DND-41 (cell line): ENCODE results near the gene UPK1B.

Experiments
- ATAC-seq: fragments of 200-7000 bp; cut with Tn5 transposase; 3 replicates; pipeline ENCODE4 v1.9.1; 2021; ENCODE audit warnings: low read depth; ENCODE audit not compliant: insufficient read depth
- DNase-seq: peaks from one replicate; pipeline ENCODE4 v3.0.0-alpha.2; 2020
- H2AFZ ChIP-seq: 2 replicates; pipeline ENCODE4 v1.6.0; 2012; ENCODE audit warnings: low read depth, low read length
- H3K27ac ChIP-seq: 2 replicates; pipeline ENCODE4 v1.5.1; 2012; ENCODE audit warnings: low read length, inconsistent platforms
- H3K27me3 ChIP-seq: fragments of 200-600 bp; sonication (generic); 2 replicates; pipeline ENCODE4 v1.6.0; 2012; ENCODE audit warnings: low read length, mild to moderate bottlenecking, inconsistent platforms; ENCODE audit not compliant: insufficient read depth, poor library complexity
- H3K36me3 ChIP-seq: 2 replicates; pipeline ENCODE4 v1.5.1; 2012; ENCODE audit warnings: low read length, inconsistent platforms; ENCODE audit not compliant: insufficient read depth
- H3K4me1 ChIP-seq: 2 replicates; pipeline ENCODE4 v1.5.1; 2012; ENCODE audit warnings: mild to moderate bottlenecking, low read length; ENCODE audit not compliant: insufficient read depth
- H3K4me2 ChIP-seq: 2 replicates; pipeline ENCODE4 v1.6.0; 2012; ENCODE audit warnings: mild to moderate bottlenecking, moderate library complexity, low read length, inconsistent platforms; ENCODE audit not compliant: insufficient read depth
- H3K4me3 ChIP-seq, 2 experiments: fragments of 200-600 bp in 1 of 2; shearing (Covaris generic) in 1 of 2; 2 replicates each; pipeline ENCODE4 v1.5.1; 2012 to 2016; ENCODE audit warnings: inconsistent platforms in 2 of 2, low read length in 2 of 2, mild to moderate bottlenecking in 2 of 2, low read depth in 1 of 2, moderate library complexity in 1 of 2
- H3K79me2 ChIP-seq: 2 replicates; pipeline ENCODE4 v1.6.0; 2012; ENCODE audit warnings: low read length, inconsistent platforms; ENCODE audit not compliant: insufficient read depth
- H3K9ac ChIP-seq: 2 replicates; pipeline ENCODE4 v1.6.0; 2012; ENCODE audit warnings: low read depth, mild to moderate bottlenecking, inconsistent platforms, low read length, moderate library complexity
- H3K9me3 ChIP-seq: 2 replicates; pipeline ENCODE4 v1.5.1; 2012; ENCODE audit warnings: low read length, moderate library complexity, mild to moderate bottlenecking, inconsistent platforms; ENCODE audit not compliant: insufficient read depth, severe bottlenecking
- H4K20me1 ChIP-seq: 2 replicates; pipeline ENCODE4 v1.6.0; 2012; ENCODE audit warnings: low read length; ENCODE audit not compliant: insufficient read depth
- EZH2 ChIP-seq: IDR thresholded peaks from 3 replicates; pipeline ENCODE4 v1.6.1; 2012; ENCODE audit warnings: borderline replicate concordance, low read depth, mild to moderate bottlenecking, moderate library complexity, low read length, inconsistent platforms; ENCODE audit not compliant: severe bottlenecking
- TF ChIP-seq, protein P1 (sequence below): IDR thresholded peaks from 2 replicates; pipeline ENCODE4 v1.5.1; 2012; ENCODE audit warnings: borderline replicate concordance, low read length, moderate library complexity, mild to moderate bottlenecking; ENCODE audit not compliant: poor library complexity, severe bottlenecking; ENCODE audit errors: extremely low read depth

Gene UPK1B

DNA sequence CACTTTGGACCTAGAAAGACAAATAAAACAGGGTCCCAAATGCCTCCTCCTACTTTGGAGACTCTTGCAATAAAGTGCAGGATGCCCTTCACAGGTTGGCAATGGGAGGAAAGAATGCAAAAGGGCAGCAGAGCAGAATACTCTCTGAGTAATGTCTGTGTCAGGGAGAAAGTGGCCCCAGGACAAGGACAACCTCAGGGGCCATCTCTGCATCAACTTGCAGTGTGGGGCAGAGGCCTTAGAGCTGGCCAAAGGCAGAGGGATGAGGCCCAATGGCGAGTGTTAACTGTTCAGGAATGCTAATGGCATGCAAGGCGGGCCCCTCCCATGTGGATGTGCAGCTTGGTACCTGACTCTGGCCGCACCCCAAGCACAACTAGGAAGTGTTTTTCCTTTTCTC, 8.4 kb downstream of the UPK1B start:
- H2AFZ ChIP-seq, result no peak overlapping the region
- H4K20me1 ChIP-seq, result no peaks in the 10 kb centered on the region
- TF ChIP-seq, protein P1, sequence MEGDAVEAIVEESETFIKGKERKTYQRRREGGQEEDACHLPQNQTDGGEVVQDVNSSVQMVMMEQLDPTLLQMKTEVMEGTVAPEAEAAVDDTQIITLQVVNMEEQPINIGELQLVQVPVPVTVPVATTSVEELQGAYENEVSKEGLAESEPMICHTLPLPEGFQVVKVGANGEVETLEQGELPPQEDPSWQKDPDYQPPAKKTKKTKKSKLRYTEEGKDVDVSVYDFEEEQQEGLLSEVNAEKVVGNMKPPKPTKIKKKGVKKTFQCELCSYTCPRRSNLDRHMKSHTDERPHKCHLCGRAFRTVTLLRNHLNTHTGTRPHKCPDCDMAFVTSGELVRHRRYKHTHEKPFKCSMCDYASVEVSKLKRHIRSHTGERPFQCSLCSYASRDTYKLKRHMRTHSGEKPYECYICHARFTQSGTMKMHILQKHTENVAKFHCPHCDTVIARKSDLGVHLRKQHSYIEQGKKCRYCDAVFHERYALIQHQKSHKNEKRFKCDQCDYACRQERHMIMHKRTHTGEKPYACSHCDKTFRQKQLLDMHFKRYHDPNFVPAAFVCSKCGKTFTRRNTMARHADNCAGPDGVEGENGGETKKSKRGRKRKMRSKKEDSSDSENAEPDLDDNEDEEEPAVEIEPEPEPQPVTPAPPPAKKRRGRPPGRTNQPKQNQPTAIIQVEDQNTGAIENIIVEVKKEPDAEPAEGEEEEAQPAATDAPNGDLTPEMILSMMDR, result no peak
- TF ChIP-seq EZH2, result no peak
- no peak overlapping the region for H3K27ac ChIP-seq
- no peaks in the 10 kb centered on the region for H3K4me1 ChIP-seq
- DNase-seq, result no peak
- H3K27me3 ChIP-seq, result no peaks in the 10 kb centered on the region
- H3K79me2 ChIP-seq, result no peaks in the 10 kb centered on the region
- no peak for ATAC-seq
- no peak overlapping the region for H3K9ac ChIP-seq
- no peak overlapping the region for H3K4me3 ChIP-seq
- no peaks in the 10 kb centered on the region for H3K36me3 ChIP-seq
- no peaks in the 10 kb centered on the region for H3K9me3 ChIP-seq
- no peak overlapping the region for H3K4me2 ChIP-seq

DNA sequence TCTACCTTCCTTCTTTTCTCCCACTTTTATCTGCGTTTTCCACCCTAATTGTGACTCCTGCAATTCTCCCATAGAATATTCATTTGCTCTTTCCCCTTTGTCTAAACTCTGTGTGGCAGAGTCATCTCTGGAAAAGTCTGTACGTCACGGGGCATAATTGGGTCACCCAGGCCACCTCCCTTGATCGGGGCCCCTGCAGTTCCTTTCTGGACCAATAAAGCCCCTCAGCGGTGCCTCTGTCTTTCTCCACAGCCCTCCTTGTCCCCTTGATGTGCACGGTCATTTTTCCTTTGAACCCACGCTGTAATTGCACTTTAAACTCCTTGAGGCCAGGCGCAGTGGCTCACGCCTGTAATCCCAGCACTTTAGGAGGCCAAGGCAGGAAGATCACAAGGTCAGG, 10.7 kb downstream of the UPK1B start:
- Histone ChIP-seq H3K27ac (no peak overlapping the region), H3K4me2 (no peak overlapping the region), H3K9ac (no peak overlapping the region), H3K4me3 (no peak overlapping the region), H3K79me2 (no peaks in the 10 kb centered on the region), H3K27me3 (no peaks in the 10 kb centered on the region), H2AFZ (no peak overlapping the region), H3K36me3 (no peaks in the 10 kb centered on the region), H4K20me1 (no peaks in the 10 kb centered on the region), H3K4me1 (no peaks in the 10 kb centered on the region), H3K9me3 (no peaks in the 10 kb centered on the region)
- TF ChIP-seq, protein P1, result no peak
- no peak for TF ChIP-seq EZH2
- DNase-seq, result no peak
- ATAC-seq, result no peak

DNA sequence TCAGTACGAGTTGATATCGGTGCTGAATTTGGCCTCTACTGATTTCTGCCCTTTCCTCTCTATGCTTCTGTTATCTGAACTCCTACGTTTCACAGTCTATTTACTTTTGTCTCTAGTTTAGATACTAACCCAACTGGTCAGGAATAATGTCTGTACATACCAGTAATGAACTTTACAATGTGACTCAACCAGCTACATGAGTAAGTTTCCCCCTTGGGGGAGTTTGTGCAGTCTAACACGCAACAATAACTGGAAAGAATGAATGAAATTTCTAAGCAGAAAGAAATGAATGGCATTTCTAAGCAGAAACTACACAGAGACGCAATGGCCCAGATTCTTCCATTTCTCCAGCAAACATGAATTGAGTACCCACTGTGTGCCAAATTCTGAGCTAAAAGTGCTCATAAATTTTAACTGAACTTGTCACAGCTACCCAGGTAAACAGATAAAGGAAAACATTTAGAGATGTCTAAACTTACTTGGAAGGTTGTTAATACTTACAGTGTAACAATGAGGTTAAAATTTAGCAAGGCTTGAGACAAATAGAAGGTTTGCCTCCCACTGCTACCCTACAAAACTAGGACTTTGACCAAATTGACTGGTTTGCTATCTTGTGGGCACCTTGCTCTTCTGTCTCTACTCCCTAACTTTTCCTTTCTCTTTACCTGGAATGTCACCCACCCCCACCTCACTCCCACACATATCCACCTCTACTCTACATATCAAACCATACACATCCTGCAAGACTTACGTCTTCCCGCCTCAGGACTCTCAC, 11.6 kb downstream of the UPK1B start:
- Histone ChIP-seq H4K20me1 (no peaks in the 10 kb centered on the region), H3K9me3 (no peaks in the 10 kb centered on the region), H3K4me1 (no peaks in the 10 kb centered on the region), H3K4me3 (no peak overlapping the region), H3K27ac (no peak overlapping the region), H3K9ac (no peak overlapping the region), H3K27me3 (no peaks in the 10 kb centered on the region), H3K79me2 (no peaks in the 10 kb centered on the region), H3K36me3 (no peaks in the 10 kb centered on the region), H2AFZ (no peak overlapping the region), H3K4me2 (no peak overlapping the region)
- no peak for TF ChIP-seq EZH2
- ATAC-seq (no peak), DNase-seq (no peak)

DNA sequence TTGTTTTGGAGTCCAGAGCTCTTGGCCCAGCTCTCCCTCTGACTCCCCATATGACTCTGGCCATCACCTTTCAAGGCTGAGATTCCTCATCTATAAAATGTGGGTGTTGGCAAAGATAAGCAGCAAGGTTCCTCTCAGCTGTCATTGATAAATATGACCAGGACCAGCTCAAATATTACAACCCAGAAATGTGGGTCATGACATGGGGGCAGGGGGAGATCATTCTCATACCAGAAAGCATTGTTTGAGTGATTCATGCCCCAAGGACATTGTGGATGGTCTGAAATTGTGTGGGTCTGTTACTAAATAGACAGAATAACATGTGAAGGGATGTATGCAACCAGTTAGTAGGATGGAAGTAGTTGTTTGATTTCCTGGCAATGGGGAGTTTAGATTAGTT, 13.9 kb downstream of the UPK1B start:
- Histone ChIP-seq H2AFZ (no peak overlapping the region), H3K79me2 (no peaks in the 10 kb centered on the region), H3K36me3 (no peaks in the 10 kb centered on the region), H3K9ac (no peak overlapping the region), H3K4me3 (no peak overlapping the region), H3K9me3 (no peaks in the 10 kb centered on the region), H3K4me1 (no peaks in the 10 kb centered on the region), H3K27me3 (no peaks in the 10 kb centered on the region), H3K4me2 (no peak overlapping the region), H3K27ac (no peak overlapping the region), H4K20me1 (no peaks in the 10 kb centered on the region)
- ATAC-seq (no peak), DNase-seq (no peak)
- TF ChIP-seq EZH2, result no peak
- TF ChIP-seq, protein P1, result no peak
